DOHH2 (cell line): ENCODE data around the gene CACNA2D1.

Experiments
- H3F3A ChIP-seq: fragments of 200-600 bp; sonication (generic), shearing (Covaris generic); 2 replicates; pipeline ENCODE4 v1.6.0; 2016; ENCODE audit warnings: antibody characterized with exemption, mild to moderate bottlenecking; ENCODE audit not compliant: control insufficient read depth, insufficient read depth
- H3K27ac ChIP-seq: fragments of 200-600 bp; sonication (generic); 2 replicates; pipeline ENCODE4 v1.5.1; 2014; ENCODE audit warnings: low read depth, mild to moderate bottlenecking, low read length, moderate library complexity
- H3K27me3 ChIP-seq: fragments of 200-600 bp; sonication (generic); 2 replicates; pipeline ENCODE4 v1.6.1; 2014; ENCODE audit warnings: mild to moderate bottlenecking, low read length, mixed read lengths; ENCODE audit not compliant: control insufficient read depth
- H3K36me3 ChIP-seq: fragments of 200-600 bp; sonication (generic); 2 replicates; pipeline ENCODE4 v1.6.1; 2014; ENCODE audit warnings: mild to moderate bottlenecking, low read length, moderate library complexity, mixed read lengths; ENCODE audit not compliant: control insufficient read depth
- H3K4me1 ChIP-seq: fragments of 200-600 bp; sonication (generic); 2 replicates; pipeline ENCODE4 v1.6.1; 2014; ENCODE audit warnings: mild to moderate bottlenecking, low read length, mixed read lengths; ENCODE audit not compliant: control insufficient read depth
- H3K4me2 ChIP-seq: fragments of 200-600 bp; sonication (generic); 2 replicates; pipeline ENCODE4 v1.6.0; 2014; ENCODE audit warnings: mild to moderate bottlenecking, low read length, moderate library complexity
- H3K4me3 ChIP-seq: fragments of 200-600 bp; sonication (generic); 2 replicates; pipeline ENCODE4 v1.5.1; 2014; ENCODE audit warnings: mild to moderate bottlenecking, low read length, mixed read lengths
- H3K79me2 ChIP-seq: fragments of 200-600 bp; sonication (generic); 2 replicates; pipeline ENCODE4 v1.6.1; 2014; ENCODE audit warnings: mild to moderate bottlenecking, low read length, mixed read lengths; ENCODE audit not compliant: control insufficient read depth
- H3K9me2 ChIP-seq: fragments of 200-600 bp; sonication (generic); replicated peaks from 2 replicates; pipeline ENCODE4 v1.6.1; 2014; ENCODE audit warnings: mild to moderate bottlenecking, low read length, mixed read lengths; ENCODE audit not compliant: control insufficient read depth
- H3K9me3 ChIP-seq: fragments of 200-600 bp; sonication (generic); 2 replicates; pipeline ENCODE4 v1.6.1; 2014; ENCODE audit warnings: antibody characterized with exemption, low read length, mixed read lengths; ENCODE audit not compliant: control insufficient read depth, insufficient read depth
- H4K20me1 ChIP-seq: fragments of 200-600 bp; sonication (generic); 2 replicates; pipeline ENCODE4 v1.6.0; 2014; ENCODE audit warnings: low read depth, mild to moderate bottlenecking, antibody characterized with exemption, low read length, moderate library complexity; ENCODE audit not compliant: control insufficient read depth, insufficient read depth
- EZH2phosphoT487 ChIP-seq: fragments of 200-600 bp; sonication (generic); IDR thresholded peaks from 2 replicates; pipeline ENCODE4 v1.6.1; 2017; ENCODE audit warnings: borderline replicate concordance, mild to moderate bottlenecking, antibody characterized with exemption, low read length, moderate library complexity, mixed read lengths
- TF ChIP-seq, protein P1 (sequence below): fragments of 200-600 bp; sonication (generic); IDR thresholded peaks from one replicate; pipeline ENCODE4 v1.5.1; 2014; ENCODE audit warnings: antibody characterized with exemption, mild to moderate bottlenecking, low read depth, low read length; ENCODE audit not compliant: poor library complexity, severe bottlenecking

The CACNA2D1 gene

DNA sequence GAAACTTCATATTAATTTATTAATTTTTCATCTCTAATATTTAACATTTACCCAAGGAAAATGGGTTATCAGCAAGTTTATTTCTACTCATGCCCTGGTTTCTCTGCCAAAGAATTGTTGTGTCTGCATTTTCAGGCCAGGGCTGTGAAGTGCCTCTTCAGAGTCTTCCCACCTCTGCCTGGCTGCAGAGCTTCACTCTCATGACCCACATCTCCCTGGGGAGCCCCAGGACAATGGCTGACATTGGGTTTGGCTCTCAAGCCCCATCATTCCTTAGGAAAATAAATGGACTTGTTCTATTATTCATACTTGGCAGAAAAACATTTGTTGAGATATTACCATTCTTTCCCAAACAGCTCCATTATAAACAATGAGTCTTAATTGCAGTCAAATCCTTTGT lies 30.3 kb downstream of the CACNA2D1 start:
- H3F3A ChIP-seq: no peaks in the 10 kb centered on the region
- H3K9me3 ChIP-seq: no peaks in the 10 kb centered on the region
- H3K27ac ChIP-seq: no peak overlapping the region
- no peaks in the 10 kb centered on the region for H3K27me3 ChIP-seq
- no peaks in the 10 kb centered on the region for H3K9me2 ChIP-seq
- H3K79me2 ChIP-seq: no peaks in the 10 kb centered on the region
- no peaks in the 10 kb centered on the region for H3K36me3 ChIP-seq
- TF ChIP-seq EZH2phosphoT487: no peak
- TF ChIP-seq, protein P1, sequence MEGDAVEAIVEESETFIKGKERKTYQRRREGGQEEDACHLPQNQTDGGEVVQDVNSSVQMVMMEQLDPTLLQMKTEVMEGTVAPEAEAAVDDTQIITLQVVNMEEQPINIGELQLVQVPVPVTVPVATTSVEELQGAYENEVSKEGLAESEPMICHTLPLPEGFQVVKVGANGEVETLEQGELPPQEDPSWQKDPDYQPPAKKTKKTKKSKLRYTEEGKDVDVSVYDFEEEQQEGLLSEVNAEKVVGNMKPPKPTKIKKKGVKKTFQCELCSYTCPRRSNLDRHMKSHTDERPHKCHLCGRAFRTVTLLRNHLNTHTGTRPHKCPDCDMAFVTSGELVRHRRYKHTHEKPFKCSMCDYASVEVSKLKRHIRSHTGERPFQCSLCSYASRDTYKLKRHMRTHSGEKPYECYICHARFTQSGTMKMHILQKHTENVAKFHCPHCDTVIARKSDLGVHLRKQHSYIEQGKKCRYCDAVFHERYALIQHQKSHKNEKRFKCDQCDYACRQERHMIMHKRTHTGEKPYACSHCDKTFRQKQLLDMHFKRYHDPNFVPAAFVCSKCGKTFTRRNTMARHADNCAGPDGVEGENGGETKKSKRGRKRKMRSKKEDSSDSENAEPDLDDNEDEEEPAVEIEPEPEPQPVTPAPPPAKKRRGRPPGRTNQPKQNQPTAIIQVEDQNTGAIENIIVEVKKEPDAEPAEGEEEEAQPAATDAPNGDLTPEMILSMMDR: no peak
- H3K4me3 ChIP-seq: no peak overlapping the region
- H3K4me2 ChIP-seq: no peak overlapping the region
- no peaks in the 10 kb centered on the region for H3K4me1 ChIP-seq
- H4K20me1 ChIP-seq: no peaks in the 10 kb centered on the region

DNA sequence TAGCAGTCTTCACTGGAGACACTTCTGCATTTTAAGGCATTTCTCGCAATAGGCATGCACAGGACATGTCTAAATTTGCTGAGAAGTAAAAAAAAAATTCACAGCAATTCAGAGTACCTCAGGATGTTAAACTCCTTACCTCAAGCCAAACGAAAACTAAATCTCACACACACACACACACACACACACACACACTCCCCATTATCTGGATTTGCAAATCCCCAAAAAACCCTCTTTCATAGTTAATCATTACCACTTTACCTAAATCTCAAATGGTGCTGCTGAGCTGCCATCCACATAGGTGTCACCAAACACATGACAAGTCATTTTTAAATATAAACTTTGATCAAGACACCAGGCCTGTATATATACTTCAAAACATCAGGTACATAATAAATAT lies 31.8 kb downstream of the CACNA2D1 start:
- no peaks in the 10 kb centered on the region for H3K36me3 ChIP-seq
- H3K79me2 ChIP-seq: no peaks in the 10 kb centered on the region
- H3F3A ChIP-seq: no peaks in the 10 kb centered on the region
- H3K4me1 ChIP-seq: no peaks in the 10 kb centered on the region
- no peak overlapping the region for H3K4me2 ChIP-seq
- H3K27ac ChIP-seq: no peak overlapping the region
- H4K20me1 ChIP-seq: no peaks in the 10 kb centered on the region
- H3K9me3 ChIP-seq: no peaks in the 10 kb centered on the region
- TF ChIP-seq, protein P1: no peak
- TF ChIP-seq EZH2phosphoT487: no peak
- no peaks in the 10 kb centered on the region for H3K27me3 ChIP-seq
- no peak overlapping the region for H3K4me3 ChIP-seq
- no peaks in the 10 kb centered on the region for H3K9me2 ChIP-seq

DNA sequence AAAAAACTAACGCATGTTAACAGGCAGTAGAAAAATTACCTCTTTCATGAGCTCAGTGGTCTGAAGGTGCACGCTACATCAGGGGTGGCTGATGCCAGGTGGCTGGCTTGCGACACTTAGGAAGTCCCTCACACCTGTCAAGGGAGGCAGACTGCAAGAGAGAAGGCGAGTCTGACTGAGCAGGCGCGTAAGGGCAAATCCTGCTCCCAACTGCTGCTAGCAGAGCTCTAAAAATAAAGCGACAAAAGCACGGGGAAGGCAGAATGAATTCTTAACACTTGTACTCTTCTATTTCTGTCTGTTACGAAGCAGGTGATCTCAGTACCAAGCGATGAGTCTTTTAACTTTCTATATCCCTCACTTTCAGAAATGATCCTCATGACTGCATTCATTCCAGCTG lies 33.1 kb downstream of the CACNA2D1 start:
- no peak overlapping the region for H3K4me3 ChIP-seq

More for the DNA sequence above, 33.1 kb downstream of the CACNA2D1 start:
- H3K79me2 ChIP-seq: no peaks in the 10 kb centered on the region
- no peaks in the 10 kb centered on the region for H3K9me3 ChIP-seq
- no peaks in the 10 kb centered on the region for H4K20me1 ChIP-seq
- TF ChIP-seq, protein P1: no peak
- TF ChIP-seq EZH2phosphoT487: no peak
- no peaks in the 10 kb centered on the region for H3K27me3 ChIP-seq
- no peak overlapping the region for H3K4me2 ChIP-seq
- no peaks in the 10 kb centered on the region for H3K9me2 ChIP-seq
- H3K4me1 ChIP-seq: no peaks in the 10 kb centered on the region
- H3K27ac ChIP-seq: no peak overlapping the region
- no peaks in the 10 kb centered on the region for H3K36me3 ChIP-seq
- no peaks in the 10 kb centered on the region for H3F3A ChIP-seq
